Activated T-cell treated with anti-CD3 and anti-CD28 coated beads for 48 hours (primary cell): ENCODE data around the gene ANKAR.
"Not testable (repeated sequence)": the region's sequence is repeated elsewhere in the genome, so short reads cannot be mapped to it uniquely, and the experiment has no call there.

Experiments used
- DNase-seq: peaks from one replicate; pipeline ENCODE4 v3.0.0-alpha.2; 2020; ENCODE audit warnings: low read depth

ANKAR gene

GRCh38 chr2:189674374-189675112 lies at the start of gene ANKAR:
Gene ANKAR (plus strand): TSS chr2:189674670. CDS start chr2:189676491, 1,821 bp downstream.
- peak; percentile 81 for DNase-seq

- DNase-seq, result no peak
Measured at GRCh38 chr2:189625636-189626035, 48.8 kb upstream of the ANKAR start.

GRCh38 chr2:189627789-189628188 lies 46.7 kb upstream of the ANKAR start:
- DNase-seq, result no peak

GRCh38 chr2:189628817-189629530 lies 45.5 kb upstream of the ANKAR start:
- DNase-seq, result no peak

GRCh38 chr2:189629531-189630453 lies 44.7 kb upstream of the ANKAR start:
- no peak for DNase-seq

GRCh38 chr2:189631849-189632248 lies 42.6 kb upstream of the ANKAR start:
- no peak for DNase-seq

GRCh38 chr2:189633392-189633811 lies 41.1 kb upstream of the ANKAR start:
- DNase-seq, result no peak

GRCh38 chr2:189635353-189635752 lies 39.1 kb upstream of the ANKAR start:
- no peak for DNase-seq

GRCh38 chr2:189638301-189639006 lies 36.0 kb upstream of the ANKAR start:
- no peak for DNase-seq

- DNase-seq, result no peak
Measured at GRCh38 chr2:189639007-189639609, 35.4 kb upstream of the ANKAR start.

- DNase-seq, result no peak
Measured at GRCh38 chr2:189641002-189641401, 33.5 kb upstream of the ANKAR start.

GRCh38 chr2:189641590-189641989 lies 32.9 kb upstream of the ANKAR start:
- DNase-seq, result peak; percentile 36

GRCh38 chr2:189646521-189646920 lies 27.9 kb upstream of the ANKAR start:
- no peak for DNase-seq

- DNase-seq, result no peak
Measured at GRCh38 chr2:189648846-189649509, 25.5 kb upstream of the ANKAR start.

GRCh38 chr2:189651284-189651683 lies 23.2 kb upstream of the ANKAR start:
- no peak for DNase-seq

- DNase-seq, result not testable (repeated sequence)
Measured at GRCh38 chr2:189653464-189653863, 21.0 kb upstream of the ANKAR start.

- DNase-seq, result no peak
Measured at GRCh38 chr2:189654641-189655040, 19.8 kb upstream of the ANKAR start.

GRCh38 chr2:189657867-189658266 lies 16.6 kb upstream of the ANKAR start:
- DNase-seq, result no peak

- no peak for DNase-seq
Measured at GRCh38 chr2:189658306-189659212, 15.9 kb upstream of the ANKAR start.

GRCh38 chr2:189659734-189660133 lies 14.7 kb upstream of the ANKAR start:
- DNase-seq, result no peak
